Kidney epithelial cell (primary cell): ENCODE measurements around the gene MAP4K1. TPM values are rescaled to one million over a fixed set of nuclear protein-coding genes. Genes with fewer than 3 reads are reported as not detected.
A peak's percentile ranks its signal among the peaks of the same experiment; 100 is the strongest.

ENCODE experiments used
- DNase-seq: peaks from one replicate; pipeline ENCODE4 v3.0.0-alpha.2; 2010; ENCODE audit warnings: low read depth
- H3K27me3 ChIP-seq: 2 replicates; pipeline ENCODE4 v1.6.0; 2011; ENCODE audit warnings: low read length; ENCODE audit not compliant: control insufficient read depth, insufficient read depth
- H3K36me3 ChIP-seq: 2 replicates; pipeline ENCODE4 v1.5.1; 2011; ENCODE audit warnings: low read length; ENCODE audit not compliant: control insufficient read depth, insufficient read depth
- H3K4me3 ChIP-seq: 2 replicates; pipeline ENCODE4 v1.5.1; 2011; ENCODE audit warnings: low read depth, mild to moderate bottlenecking, control low read depth, low read length
- total RNA-seq: library from RNA; depleted of rRNA; stranded (reverse); fragments of >200 nt; gene quantifications from 2 replicates; pipeline ENCODE4 v1.2.3, GENCODE V29; 2015
- TF ChIP-seq, protein P1 (sequence below): IDR thresholded peaks from 2 replicates; pipeline ENCODE4 v1.5.1; 2011; ENCODE audit warnings: mild to moderate bottlenecking, moderate library complexity, low read length, control low read depth, inconsistent platforms; ENCODE audit not compliant: insufficient read depth, poor library complexity, severe bottlenecking

MAP4K1 gene
- total RNA-seq, 1 donor from 2014 or later, result 4.7 TPM

DNA sequence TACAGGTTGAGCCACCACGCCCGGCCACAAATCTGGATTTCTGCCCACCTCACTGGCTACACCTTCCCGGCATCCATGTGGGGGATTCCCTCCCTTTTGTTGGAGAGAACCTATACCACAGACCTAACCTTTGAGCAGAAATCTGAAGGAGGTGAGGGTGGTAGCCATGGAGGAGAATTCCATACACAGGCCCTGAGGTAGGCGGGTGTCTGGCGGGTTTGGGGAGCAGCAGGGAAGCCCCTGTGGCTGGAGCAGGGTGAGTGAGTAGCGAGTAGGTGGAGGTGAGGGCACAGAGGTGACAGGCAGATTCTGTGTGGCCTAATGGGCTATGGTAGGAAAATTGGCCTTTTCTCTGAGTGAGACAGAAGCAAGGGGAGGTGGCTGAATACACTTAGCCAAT lies 11.8 kb upstream of the MAP4K1 start:
- Histone ChIP-seq H3K27me3 (no peaks in the 10 kb centered on the region), H3K4me3 (no peak overlapping the region), H3K36me3 (peaks cover 4% of the 10 kb centered on the region)
- no peak for DNase-seq
- TF ChIP-seq, protein P1, sequence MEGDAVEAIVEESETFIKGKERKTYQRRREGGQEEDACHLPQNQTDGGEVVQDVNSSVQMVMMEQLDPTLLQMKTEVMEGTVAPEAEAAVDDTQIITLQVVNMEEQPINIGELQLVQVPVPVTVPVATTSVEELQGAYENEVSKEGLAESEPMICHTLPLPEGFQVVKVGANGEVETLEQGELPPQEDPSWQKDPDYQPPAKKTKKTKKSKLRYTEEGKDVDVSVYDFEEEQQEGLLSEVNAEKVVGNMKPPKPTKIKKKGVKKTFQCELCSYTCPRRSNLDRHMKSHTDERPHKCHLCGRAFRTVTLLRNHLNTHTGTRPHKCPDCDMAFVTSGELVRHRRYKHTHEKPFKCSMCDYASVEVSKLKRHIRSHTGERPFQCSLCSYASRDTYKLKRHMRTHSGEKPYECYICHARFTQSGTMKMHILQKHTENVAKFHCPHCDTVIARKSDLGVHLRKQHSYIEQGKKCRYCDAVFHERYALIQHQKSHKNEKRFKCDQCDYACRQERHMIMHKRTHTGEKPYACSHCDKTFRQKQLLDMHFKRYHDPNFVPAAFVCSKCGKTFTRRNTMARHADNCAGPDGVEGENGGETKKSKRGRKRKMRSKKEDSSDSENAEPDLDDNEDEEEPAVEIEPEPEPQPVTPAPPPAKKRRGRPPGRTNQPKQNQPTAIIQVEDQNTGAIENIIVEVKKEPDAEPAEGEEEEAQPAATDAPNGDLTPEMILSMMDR, result no peak

GRCh38 chr19:38626401-38626800 lies 8.6 kb upstream of the MAP4K1 start:
- TF ChIP-seq, protein P1, result no peak
- no peak overlapping the region for H3K4me3 ChIP-seq
- H3K36me3 ChIP-seq, result peaks cover 4% of the 10 kb centered on the region
- no peak for DNase-seq
- no peaks in the 10 kb centered on the region for H3K27me3 ChIP-seq

- Histone ChIP-seq H3K27me3 (no peaks in the 10 kb centered on the region), H3K4me3 (no peak overlapping the region), H3K36me3 (peaks cover 4% of the 10 kb centered on the region)
- TF ChIP-seq, protein P1, result no peak
- DNase-seq, result no peak
Observed at GRCh38 chr19:38624822-38625221, 7.1 kb upstream of the MAP4K1 start.

DNA sequence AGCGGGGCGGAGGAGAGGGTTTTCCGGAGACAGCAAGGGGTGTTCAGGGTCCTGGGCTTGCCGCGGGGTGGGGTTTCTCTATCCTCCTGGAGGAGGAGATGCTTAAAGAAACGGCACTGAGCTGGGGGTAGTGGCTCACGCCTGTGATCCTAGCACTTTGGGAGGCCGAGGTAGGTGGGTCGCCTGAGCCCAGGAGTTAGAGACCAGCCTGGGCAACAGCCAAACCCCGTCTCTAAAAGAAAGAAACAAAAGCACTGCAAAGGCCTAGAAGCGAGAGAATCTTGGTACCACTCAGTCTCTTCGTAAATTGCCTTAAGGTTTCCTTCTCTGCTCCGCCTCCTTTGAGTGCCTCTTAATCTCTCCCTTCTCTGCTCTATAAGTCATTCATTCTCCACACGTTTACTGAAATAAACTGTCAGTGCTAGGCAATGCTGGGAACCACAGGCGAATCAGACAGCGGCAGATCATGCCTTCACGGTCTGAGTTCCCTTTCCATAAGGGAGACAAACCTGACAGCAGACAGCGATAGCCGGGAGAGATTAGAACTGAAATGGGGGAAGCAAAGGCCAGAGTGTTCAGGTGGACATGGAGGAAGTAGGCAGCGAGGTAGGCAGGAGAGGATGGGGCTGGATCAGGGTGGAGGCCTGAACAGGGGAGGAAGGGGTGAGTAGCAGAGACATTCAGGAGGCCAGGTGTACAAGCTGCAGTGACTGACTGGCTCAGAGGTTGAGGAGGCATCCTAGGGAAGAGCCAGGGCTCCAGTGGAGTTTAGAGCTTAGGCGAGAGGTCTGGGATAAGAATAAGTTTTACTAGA lies 1.8 kb upstream of the MAP4K1 start:
- Histone ChIP-seq H3K36me3 (no peaks in the 10 kb centered on the region), H3K27me3 (no peaks in the 10 kb centered on the region), H3K4me3 (peak overlapping the region; percentile 83)
- DNase-seq, result no peak
- TF ChIP-seq, protein P1, result no peak

DNA sequence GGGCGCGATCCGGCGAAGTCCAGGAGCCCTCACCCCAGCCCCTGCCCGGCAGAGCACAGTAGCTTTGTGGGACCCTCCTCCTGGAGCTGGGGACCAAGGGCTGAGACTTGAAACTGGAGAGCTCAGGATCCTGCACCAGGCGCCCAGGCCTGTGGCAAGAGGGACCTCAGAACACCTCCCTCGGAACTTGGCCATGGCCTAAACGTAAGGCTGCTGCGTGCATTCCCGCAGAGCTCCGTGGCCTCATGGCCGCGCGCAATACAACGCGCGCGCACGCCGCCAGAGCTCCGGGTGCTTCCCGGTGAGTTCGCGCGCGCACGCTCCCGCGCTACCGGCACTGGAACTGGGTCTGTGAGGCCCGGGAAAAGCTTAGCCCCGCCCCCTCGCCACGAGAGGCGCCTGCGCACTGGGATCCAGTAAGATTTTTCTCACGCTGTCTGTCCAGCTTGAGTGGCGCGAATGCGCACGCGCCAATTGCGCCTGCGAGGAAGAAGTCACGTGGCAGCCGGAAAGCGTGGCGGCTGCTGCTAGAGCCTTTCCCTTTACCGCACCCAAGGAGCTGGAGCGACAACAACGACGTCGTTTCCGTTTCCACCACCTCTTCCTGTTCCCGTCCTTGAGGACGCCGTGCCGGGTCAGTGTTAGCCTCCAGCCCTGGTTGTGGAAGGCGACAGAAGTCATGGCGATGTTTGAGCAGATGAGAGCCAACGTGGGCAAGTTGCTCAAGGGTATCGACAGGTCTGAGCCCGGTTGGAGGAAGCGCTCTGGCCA lies 1.0 kb upstream of the MAP4K1 start, which contains the start of gene EIF3K:
EIF3K (plus strand) TSS at position 599 of the 771 bp plus-strand sequence; CDS start at position 680, 81 bp downstream.
- Histone ChIP-seq H3K4me3 (peak within 1 kb of the TSS; percentile 83), H3K27me3 (no peaks in the 10 kb centered on the region), H3K36me3 (no peaks in the 10 kb centered on the region)
- peak; percentile 99 for DNase-seq
- TF ChIP-seq, protein P1, result no peak
